ENCODE measurements around the gene ACTR1A.

ACTR1A gene

DNA sequence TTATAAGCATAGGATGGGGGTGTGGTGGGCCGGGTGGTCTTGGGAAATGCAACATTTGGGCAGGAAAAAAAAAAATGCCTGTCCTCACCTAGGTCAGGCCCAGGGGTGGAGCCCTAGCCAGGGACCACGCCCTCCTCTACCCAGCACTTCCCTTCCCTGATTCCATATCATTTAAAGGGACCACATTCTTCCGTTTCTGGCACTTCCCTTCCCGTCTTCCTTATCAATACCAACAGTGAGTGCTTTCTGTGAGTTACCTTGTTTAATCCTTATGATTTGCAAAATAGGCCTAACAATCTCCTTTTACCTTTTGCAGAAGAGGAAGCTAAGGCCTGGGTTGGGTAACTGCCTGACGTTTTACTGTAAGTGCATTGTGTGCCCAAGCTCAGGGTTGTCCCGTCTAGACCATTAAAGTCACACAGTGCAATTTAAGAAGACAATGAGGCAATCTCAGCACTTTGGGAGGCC is 34.5 kb downstream of the ACTR1A start:
- TF ChIP-seq, protein P1, sequence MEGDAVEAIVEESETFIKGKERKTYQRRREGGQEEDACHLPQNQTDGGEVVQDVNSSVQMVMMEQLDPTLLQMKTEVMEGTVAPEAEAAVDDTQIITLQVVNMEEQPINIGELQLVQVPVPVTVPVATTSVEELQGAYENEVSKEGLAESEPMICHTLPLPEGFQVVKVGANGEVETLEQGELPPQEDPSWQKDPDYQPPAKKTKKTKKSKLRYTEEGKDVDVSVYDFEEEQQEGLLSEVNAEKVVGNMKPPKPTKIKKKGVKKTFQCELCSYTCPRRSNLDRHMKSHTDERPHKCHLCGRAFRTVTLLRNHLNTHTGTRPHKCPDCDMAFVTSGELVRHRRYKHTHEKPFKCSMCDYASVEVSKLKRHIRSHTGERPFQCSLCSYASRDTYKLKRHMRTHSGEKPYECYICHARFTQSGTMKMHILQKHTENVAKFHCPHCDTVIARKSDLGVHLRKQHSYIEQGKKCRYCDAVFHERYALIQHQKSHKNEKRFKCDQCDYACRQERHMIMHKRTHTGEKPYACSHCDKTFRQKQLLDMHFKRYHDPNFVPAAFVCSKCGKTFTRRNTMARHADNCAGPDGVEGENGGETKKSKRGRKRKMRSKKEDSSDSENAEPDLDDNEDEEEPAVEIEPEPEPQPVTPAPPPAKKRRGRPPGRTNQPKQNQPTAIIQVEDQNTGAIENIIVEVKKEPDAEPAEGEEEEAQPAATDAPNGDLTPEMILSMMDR (IDR thresholded peaks at IDR 0.05) = no peak
- TF ChIP-seq ZFX (IDR thresholded peaks at IDR 0.05; ENCODE audit: borderline replicate concordance) = no peak
- no peak overlapping the region for H3K27ac ChIP-seq

DNA sequence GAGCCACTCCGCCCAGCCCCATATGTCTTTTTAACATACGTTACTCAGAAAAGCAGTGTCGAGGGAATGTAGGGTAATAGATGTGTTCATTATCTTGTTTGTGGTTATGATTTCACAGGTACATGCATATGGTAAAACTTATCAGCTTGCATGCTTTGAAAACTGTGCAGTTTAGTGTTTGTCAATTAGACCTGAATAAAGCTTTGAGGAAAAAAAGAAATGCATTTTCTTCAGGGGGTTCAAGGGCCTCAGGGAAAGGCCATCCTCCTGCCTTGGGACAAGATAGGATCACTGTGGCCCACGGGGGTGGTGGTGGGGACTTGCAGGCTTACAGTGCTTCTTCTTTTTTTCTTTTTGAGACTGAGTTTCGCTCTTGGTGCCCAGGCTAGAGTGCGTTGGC is 35.2 kb downstream of the ACTR1A start:
- TF ChIP-seq, protein P1 (IDR thresholded peaks at IDR 0.05) = no peak
- no peak for TF ChIP-seq ZFX (IDR thresholded peaks at IDR 0.05; ENCODE audit: borderline replicate concordance)
- H3K27ac ChIP-seq = 0 out of 2 replicates have a peak overlapping the region, but pooled peaks have one; percentile 10

DNA sequence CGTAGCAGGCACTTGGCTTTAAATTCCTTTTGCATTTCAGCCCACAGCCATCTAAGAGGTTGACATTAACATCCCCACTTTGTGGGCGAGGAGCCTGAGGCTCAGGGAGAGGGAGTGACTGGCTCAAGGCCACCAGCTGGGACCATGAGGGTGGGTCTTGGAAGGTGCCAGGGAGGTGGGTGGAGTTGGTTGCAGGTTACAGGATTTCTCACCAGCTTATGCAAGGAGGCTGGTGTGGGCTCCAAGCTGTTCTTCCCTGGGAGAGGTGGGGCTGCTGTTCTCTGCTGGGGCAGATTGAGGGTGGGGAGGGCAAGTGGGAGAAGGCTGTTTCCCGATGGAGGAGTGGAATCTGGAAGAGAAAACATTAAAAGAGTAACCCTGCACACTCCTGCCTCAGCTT is 37.0 kb downstream of the ACTR1A start:
- no peak overlapping the region for H3K27ac ChIP-seq
- no peak for TF ChIP-seq ZFX (IDR thresholded peaks at IDR 0.05; ENCODE audit: borderline replicate concordance)
- TF ChIP-seq, protein P1 (IDR thresholded peaks at IDR 0.05) = no peak

DNA sequence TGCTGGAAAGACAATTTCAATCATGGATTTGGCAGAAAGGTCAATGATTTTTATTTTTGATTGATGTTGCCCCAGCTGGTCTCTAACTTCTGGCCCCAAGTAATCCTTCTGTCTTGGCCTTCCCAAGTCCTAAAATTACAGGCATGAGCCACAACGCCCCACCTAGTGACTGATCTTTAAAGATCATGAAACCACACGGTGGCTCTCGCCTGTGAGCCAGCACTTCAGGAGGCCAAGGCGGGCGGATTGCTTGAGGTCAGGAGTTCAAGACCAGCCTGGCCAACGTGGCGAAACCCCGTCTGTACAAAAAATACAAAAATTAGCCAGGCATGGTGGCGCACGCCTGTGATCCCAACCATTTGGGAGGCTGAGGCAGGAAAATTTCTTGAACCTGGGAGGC is 38.5 kb downstream of the ACTR1A start:
- H3K27ac ChIP-seq = peak overlapping the region; percentile 86
- TF ChIP-seq ZFX (IDR thresholded peaks at IDR 0.05; ENCODE audit: borderline replicate concordance) = no peak
- TF ChIP-seq, protein P1 (IDR thresholded peaks at IDR 0.05) = no peak

DNA sequence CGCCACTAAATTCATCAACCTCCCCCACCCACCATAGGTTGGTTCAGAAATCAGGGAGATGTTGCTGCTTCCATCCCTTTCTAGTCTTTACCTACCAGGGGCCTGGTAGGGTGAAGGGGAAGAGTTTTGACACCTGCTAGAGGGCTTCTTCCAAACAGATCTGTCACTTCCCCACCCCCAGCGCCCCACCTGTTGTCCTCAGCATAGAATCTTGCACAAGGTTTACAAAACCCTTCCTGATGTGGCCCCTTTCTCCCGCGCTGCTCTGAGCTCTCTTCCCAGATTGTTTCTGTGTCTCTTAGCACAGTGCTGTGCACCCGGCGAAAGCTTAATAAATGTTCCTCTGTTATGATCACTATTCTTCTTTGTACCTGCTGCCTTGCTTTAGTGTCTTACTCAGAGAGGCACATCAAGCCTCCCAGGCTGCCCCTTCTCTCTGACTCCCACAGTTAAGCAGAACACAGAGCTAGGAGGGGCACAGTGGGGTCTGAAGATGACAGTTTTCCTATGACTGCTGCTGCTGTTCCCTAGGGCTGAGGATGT is 39.9 kb downstream of the ACTR1A start:
- H3K27ac ChIP-seq = peak overlapping the region; percentile 86
- TF ChIP-seq ZFX (IDR thresholded peaks at IDR 0.05; ENCODE audit: borderline replicate concordance) = no peak
- TF ChIP-seq, protein P1 (IDR thresholded peaks at IDR 0.05) = no peak

DNA sequence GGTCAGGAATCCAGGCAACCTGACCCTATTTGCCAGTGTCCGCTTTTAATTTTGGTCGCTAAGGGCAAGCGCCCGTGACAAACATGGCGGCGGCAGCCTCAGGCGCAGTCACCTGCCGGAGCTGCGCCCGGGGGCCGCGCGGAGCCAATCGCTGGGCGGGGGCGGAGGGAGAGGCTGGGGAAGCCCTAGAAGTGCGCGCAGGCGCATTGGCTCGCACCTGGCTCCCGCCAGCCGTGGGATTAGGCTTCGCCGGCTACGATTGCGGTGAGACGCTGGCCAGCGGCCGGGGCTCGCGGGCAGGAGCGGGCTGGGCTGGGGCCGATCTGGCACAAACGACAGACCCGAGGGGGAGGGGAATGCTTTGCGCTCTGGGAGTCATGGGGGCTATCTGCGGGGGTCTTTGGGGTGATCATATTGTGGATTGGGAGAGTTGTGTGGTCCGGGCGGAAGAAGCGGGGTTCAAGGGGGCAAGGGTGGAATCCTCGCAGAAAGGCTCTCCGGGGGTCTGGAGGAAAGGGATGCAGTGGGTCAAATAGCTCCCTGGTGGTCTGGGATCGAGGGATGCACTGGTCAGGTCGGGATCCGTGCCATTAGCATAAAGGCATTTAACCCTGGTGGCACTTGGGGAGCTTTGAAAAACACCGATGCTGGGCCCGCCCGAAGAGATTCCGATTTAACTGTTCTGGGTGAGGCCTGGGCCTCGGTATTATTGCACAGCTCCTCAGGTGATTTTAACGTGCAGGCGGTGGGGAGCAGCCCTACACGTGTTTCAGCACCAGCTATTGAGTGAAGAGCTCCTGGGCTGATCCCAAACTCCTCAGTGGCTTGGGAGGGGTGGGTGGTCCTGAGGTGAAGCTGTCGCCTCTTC is 41.1 kb downstream of the ACTR1A start:
- no peak for TF ChIP-seq ZFX (IDR thresholded peaks at IDR 0.05; ENCODE audit: borderline replicate concordance)
- TF ChIP-seq, protein P1 (IDR thresholded peaks at IDR 0.05) = no peak
- peak overlapping the region; percentile 86 for H3K27ac ChIP-seq

DNA sequence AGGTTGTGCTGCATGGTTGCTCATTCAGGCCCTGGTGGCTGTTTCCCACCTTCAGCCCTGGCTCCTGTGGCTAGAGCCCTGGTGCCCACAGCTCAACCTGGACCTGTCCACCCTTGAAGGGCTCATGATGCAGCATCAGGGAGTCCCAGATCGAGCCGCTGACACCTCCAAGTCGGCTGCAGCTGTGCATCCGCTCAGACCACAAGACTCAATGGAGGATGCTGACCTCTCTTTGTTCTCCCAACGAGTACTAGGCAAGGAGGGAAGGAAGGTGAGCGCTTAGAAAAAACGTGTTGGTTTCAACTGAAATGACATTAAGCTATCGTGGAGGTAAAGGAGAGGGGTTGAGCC is 41.7 kb downstream of the ACTR1A start:
- peak overlapping the region; percentile 86 for H3K27ac ChIP-seq
- no peak for TF ChIP-seq ZFX (IDR thresholded peaks at IDR 0.05; ENCODE audit: borderline replicate concordance)
- TF ChIP-seq, protein P1 (IDR thresholded peaks at IDR 0.05) = no peak

Measured in 22Rv1 (cell line).